CD4-positive, alpha-beta memory T cell (primary cell): ENCODE measurements around the gene CD37. TPM values are rescaled to one million over a fixed set of nuclear protein-coding genes. Genes with fewer than 3 reads are reported as not detected.
"Not testable (repeated sequence)": the region's sequence is repeated elsewhere in the genome, so short reads cannot be mapped to it uniquely, and the experiment has no call there.

Source experiments
- CTCF ChIA-PET: fragments of 350-600 bp; sonication (Branson Sonifier 250); formaldehyde crosslinking; loops from one replicate; lab custom pipeline; 2021; ENCODE audit warnings: inconsistent platforms; ENCODE audit not compliant: partially characterized antibody; lab: Charles Lee
- POLR2A ChIA-PET: fragments of 350-600 bp; sonication (Branson Sonifier 250); formaldehyde crosslinking; loops from one replicate; lab custom pipeline; 2021; ENCODE audit not compliant: partially characterized antibody; lab: Charles Lee
- DNase-seq, 5 donors: peaks; one replicate each; pipeline versions ENCODE4 v3.0.0 to v3.0.0-alpha.2; 2020 to 2022; ENCODE audit warnings: mixed read lengths in 1 of 5
- H3K27ac ChIP-seq: one replicate; pipeline ENCODE4 v1.7.0; 2013; ENCODE audit warnings: low read depth, low read length
- H3K27me3 ChIP-seq: 2 replicates; pipeline ENCODE4 v1.7.0; 2013; ENCODE audit warnings: mild to moderate bottlenecking, low read length, moderate library complexity; ENCODE audit not compliant: insufficient read depth
- H3K36me3 ChIP-seq: 2 replicates; pipeline ENCODE4 v1.7.0; 2013; ENCODE audit warnings: mild to moderate bottlenecking, low read length, moderate library complexity; ENCODE audit not compliant: insufficient read depth
- H3K4me1 ChIP-seq: 2 replicates; pipeline ENCODE4 v1.7.0; 2013; ENCODE audit warnings: mild to moderate bottlenecking, low read length, moderate library complexity; ENCODE audit not compliant: insufficient read depth
- H3K4me3 ChIP-seq, 2 donors: one replicate each; pipeline ENCODE4 v1.7.0; 2013; ENCODE audit warnings: low read length in 2 of 2, mild to moderate bottlenecking in 1 of 2
- H3K9me3 ChIP-seq, 2 donors: one replicate each; pipeline ENCODE4 v1.7.0; 2013; ENCODE audit warnings: low read length in 2 of 2, control low read depth in 1 of 2; ENCODE audit not compliant: control insufficient read depth in 1 of 2
- H3K27ac Mint-ChIP-seq, 7 donors: one replicate each; pipeline ENCODE4 v1.8.0; 2020 to 2021; ENCODE audit warnings: mixed read lengths in 7 of 7, mild to moderate bottlenecking in 6 of 7, inconsistent platforms in 3 of 7, moderate library complexity in 3 of 7
- H3K27me3 Mint-ChIP-seq, 2 donors: one replicate each; pipeline ENCODE4 v1.8.0; 2020 to 2021; ENCODE audit warnings: mixed read lengths in 2 of 2
- H3K36me3 Mint-ChIP-seq, 2 donors: one replicate each; pipeline ENCODE4 v1.8.0; 2020 to 2021; ENCODE audit warnings: mixed read lengths in 2 of 2, inconsistent platforms in 1 of 2, mild to moderate bottlenecking in 1 of 2
- H3K4me1 Mint-ChIP-seq, 4 donors: one replicate each; pipeline ENCODE4 v1.8.0; 2020 to 2021; ENCODE audit warnings: mixed read lengths in 4 of 4, mild to moderate bottlenecking in 1 of 4
- H3K4me3 Mint-ChIP-seq, 8 donors: one replicate each; pipeline ENCODE4 v1.8.0; 2020 to 2021; ENCODE audit warnings: mixed read lengths in 8 of 8, mild to moderate bottlenecking in 7 of 8, moderate library complexity in 6 of 8, inconsistent platforms in 3 of 8
- H3K9me3 Mint-ChIP-seq, 8 donors: one replicate each; pipeline ENCODE4 v1.8.0; 2020 to 2021; ENCODE audit warnings: mixed read lengths in 8 of 8, mild to moderate bottlenecking in 5 of 8, inconsistent platforms in 3 of 8, moderate library complexity in 1 of 8
- intact Hi-C: fragments of 100-400 bp; cut with micrococcal nuclease; formaldehyde crosslinking; loops from one replicate; pipeline ENCODE4 v1.15.1; 2023
- polyA plus RNA-seq, 2 donors: library from polyadenylated mRNA; unstranded; fragments of 300-500 nt; fragmentation: Illumina TruSeq; gene quantifications; one replicate each; pipeline ENCODE4 v1.2.3, GENCODE V29; 2021
- total RNA-seq, 2 experiments: library from RNA; stranded (reverse); gene quantifications; one replicate each; pipeline ENCODE4 v1.2.3, GENCODE V29; 2021

The CD37 gene
- total and polyA plus RNA-seq, 4 experiments from 2014 or later = 109 to 347 (median 261) TPM

GRCh38 chr19:49364083-49364737 lies 29.0 kb downstream of the CD37 start:
- peaks cover 29% of the 10 kb centered on the region for H3K4me1 ChIP-seq
- Mint-ChIP-seq H3K4me3 (no peak overlapping the region), H3K27ac (no peak overlapping the region), H3K9me3 (peaks cover 0 to 8% (median 5%) of the 10 kb centered on the region in 8 donors), H3K4me1 (peaks cover 4 to 10% (median 8%) of the 10 kb centered on the region in 4 donors), H3K36me3 (no peaks in the 10 kb centered on the region), H3K27me3 (peaks cover 12 to 13% of the 10 kb centered on the region in 2 donors)
- ChIA-PET CTCF (no interaction called here), POLR2A (no interaction called here)
- H3K36me3 ChIP-seq = no peaks in the 10 kb centered on the region
- intact Hi-C loops = no loop called here
- H3K27me3 ChIP-seq = peaks cover 19% of the 10 kb centered on the region
- peaks cover 0 to 2% of the 10 kb centered on the region in 2 donors for H3K9me3 ChIP-seq
- H3K27ac ChIP-seq = no peak overlapping the region
- no peak overlapping the region for H3K4me3 ChIP-seq
- DNase-seq = no peak

GRCh38 chr19:49366110-49366509 lies 30.9 kb downstream of the CD37 start:
- peaks cover 0 to 14% (median 6%) of the 10 kb centered on the region in 8 donors for H3K9me3 Mint-ChIP-seq
- no peaks in the 10 kb centered on the region for H3K36me3 Mint-ChIP-seq
- H3K4me3 Mint-ChIP-seq = no peak overlapping the region
- H3K27ac Mint-ChIP-seq = no peak overlapping the region
- no peak for DNase-seq
- no peak overlapping the region for H3K4me3 ChIP-seq
- no peaks in the 10 kb centered on the region for H3K36me3 ChIP-seq
- H3K27ac ChIP-seq = no peak overlapping the region
- H3K27me3 ChIP-seq = peaks cover 19% of the 10 kb centered on the region
- intact Hi-C loops = no loop called here
- peaks cover 0 to 6% of the 10 kb centered on the region in 2 donors for H3K9me3 ChIP-seq
- ChIA-PET CTCF (interaction anchor here (0.7 kb wide), 1 partner anchor 50 kb away, joined by 3 read pairs; no protein-coding TSS in a partner anchor), POLR2A (no interaction called here)
- H3K4me1 ChIP-seq = peaks cover 29% of the 10 kb centered on the region
- H3K27me3 Mint-ChIP-seq = peaks cover 13 to 14% of the 10 kb centered on the region in 2 donors
- peaks cover 0 to 9% (median 2%) of the 10 kb centered on the region in 4 donors for H3K4me1 Mint-ChIP-seq

GRCh38 chr19:49368711-49369358 lies 33.6 kb downstream of the CD37 start:
- ChIA-PET POLR2A (interaction anchor here (0.6 kb wide), 1 partner anchor 195 kb away, joined by 3 read pairs; no protein-coding TSS in a partner anchor), CTCF (no interaction called here)
- H3K27ac ChIP-seq = no peak overlapping the region
- no peak for DNase-seq
- H3K27me3 ChIP-seq = peaks cover 12% of the 10 kb centered on the region
- peaks cover 0 to 2% (median 0%) of the 10 kb centered on the region in 4 donors for H3K4me1 Mint-ChIP-seq
- H3K36me3 ChIP-seq = no peaks in the 10 kb centered on the region
- H3K36me3 Mint-ChIP-seq = no peaks in the 10 kb centered on the region
- no peak overlapping the region for H3K4me3 ChIP-seq
- H3K4me1 ChIP-seq = peaks cover 6% of the 10 kb centered on the region
- no peak overlapping the region for H3K4me3 Mint-ChIP-seq
- H3K27ac Mint-ChIP-seq = no peak overlapping the region
- H3K27me3 Mint-ChIP-seq = peaks cover 9% of the 10 kb centered on the region in 2 donors
- intact Hi-C loops = no loop called here
- peaks cover 0 to 6% of the 10 kb centered on the region in 2 donors for H3K9me3 ChIP-seq
- H3K9me3 Mint-ChIP-seq = peaks cover 0 to 14% (median 6%) of the 10 kb centered on the region in 8 donors

- H3K36me3 Mint-ChIP-seq = no peaks in the 10 kb centered on the region
- peaks cover 5 to 6% of the 10 kb centered on the region in 2 donors for H3K27me3 Mint-ChIP-seq
- Histone ChIP-seq H3K27me3 (no peaks in the 10 kb centered on the region), H3K27ac (no peak overlapping the region), H3K36me3 (no peaks in the 10 kb centered on the region), H3K9me3 (peaks cover 0 to 6% of the 10 kb centered on the region in 2 donors), H3K4me3 (no peak overlapping the region), H3K4me1 (no peaks in the 10 kb centered on the region)
- H3K4me3 Mint-ChIP-seq = no peak overlapping the region
- no peak for DNase-seq
- ChIA-PET POLR2A (no interaction called here), CTCF (no interaction called here)
- no peaks in the 10 kb centered on the region for H3K4me1 Mint-ChIP-seq
- intact Hi-C loops = no loop called here
- H3K9me3 Mint-ChIP-seq = peaks cover 0 to 12% (median 6%) of the 10 kb centered on the region in 8 donors
- H3K27ac Mint-ChIP-seq = no peak overlapping the region
Observed at GRCh38 chr19:49371184-49371583, 36.0 kb downstream of the CD37 start.

- intact Hi-C loops = not testable (repeated sequence)
Observed at GRCh38 chr19:49373174-49373573, 38.0 kb downstream of the CD37 start.

GRCh38 chr19:49374665-49375434 lies 39.6 kb downstream of the CD37 start:
- Mint-ChIP-seq H3K9me3 (peaks cover 0 to 2% (median 0%) of the 10 kb centered on the region in 8 donors), H3K4me1 (no peaks in the 10 kb centered on the region), H3K4me3 (no peak overlapping the region), H3K27me3 (peaks cover 4 to 10% of the 10 kb centered on the region in 2 donors), H3K27ac (peak overlapping the region in 1 of 7 donors; percentile 63), H3K36me3 (no peaks in the 10 kb centered on the region)
- no peaks in the 10 kb centered on the region for H3K27me3 ChIP-seq
- no peaks in the 10 kb centered on the region for H3K36me3 ChIP-seq
- intact Hi-C loops = no loop called here
- ChIA-PET POLR2A (no interaction called here), CTCF (interaction anchor here (0.6 to 1.9 kb wide), 3 partner anchors 9 to 172 kb away, joined by 3 to 5 read pairs (median 3); no protein-coding TSS in a partner anchor)
- no peaks in the 10 kb centered on the region for H3K4me1 ChIP-seq
- H3K27ac ChIP-seq = no peak overlapping the region
- no peak overlapping the region for H3K4me3 ChIP-seq
- no peak for DNase-seq
- H3K9me3 ChIP-seq = peaks cover 0 to under 1% of the 10 kb centered on the region in 2 donors

More at GRCh38 chr19:49373174-49373573, 38.0 kb downstream of the CD37 start:
- CTCF ChIA-PET = interaction anchor here (1.1 kb wide), 1 partner anchor 276 kb away, joined by 3 read pairs; no protein-coding TSS in a partner anchor
- H3K27me3 ChIP-seq, H3K9me3 ChIP-seq, H3K4me1 Mint-ChIP-seq, H3K27ac ChIP-seq, H3K36me3 ChIP-seq, H3K4me3 ChIP-seq, H3K27ac Mint-ChIP-seq, DNase-seq, POLR2A ChIA-PET, H3K4me1 ChIP-seq, H3K4me3 Mint-ChIP-seq, H3K27me3 Mint-ChIP-seq, H3K36me3 Mint-ChIP-seq: not testable (repeated sequence)
- H3K9me3 Mint-ChIP-seq = peaks cover 0 to 12% (median 6%) of the 10 kb centered on the region in 8 donors
